GM21723 (cell line): ENCODE data around the gene MYL9.
"Not testable (repeated sequence)": the region's sequence is repeated elsewhere in the genome, so short reads cannot be mapped to it uniquely, and the experiment has no call there.

Source experiments
- ATAC-seq: cut with Tn5 transposase; IDR thresholded peaks from one replicate; pipeline ENCODE4 v1.9.1; 2021; ENCODE audit warnings: mild to moderate bottlenecking, moderate library complexity; ENCODE audit not compliant: unreplicated experiment

The MYL9 gene

DNA sequence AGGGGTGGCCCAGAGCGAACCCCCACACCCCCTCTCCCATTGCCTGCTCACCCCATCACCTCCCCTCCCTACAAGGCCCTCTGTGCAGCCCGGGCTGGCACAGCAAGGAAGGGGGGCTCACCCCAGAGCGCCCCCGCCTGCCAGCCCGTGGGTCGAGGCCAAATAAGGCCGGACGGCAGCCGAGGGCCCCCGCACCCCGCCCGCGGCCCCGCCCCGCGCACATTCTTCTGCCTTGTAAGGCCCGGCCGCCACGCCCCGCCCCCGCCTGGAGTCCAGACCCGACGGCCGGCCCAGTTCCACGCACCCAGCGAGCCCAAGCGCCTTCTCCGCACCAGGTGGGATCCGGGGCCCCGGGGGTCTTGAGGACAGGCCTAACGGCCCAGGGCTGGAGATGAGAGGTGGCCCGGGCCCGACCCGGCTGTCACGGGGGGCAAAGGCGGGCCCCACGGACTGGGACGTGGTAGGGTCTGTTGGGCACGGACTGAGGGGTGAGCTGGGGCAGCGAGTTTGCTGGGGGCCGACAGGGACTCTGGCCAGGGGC is at the start of gene MYL9:
Gene MYL9, plus strand, starts transcription at position 293 of the 541 bp plus-strand sequence. CDS start 3,366 bp downstream, outside the sequence.
- no peak for ATAC-seq

DNA sequence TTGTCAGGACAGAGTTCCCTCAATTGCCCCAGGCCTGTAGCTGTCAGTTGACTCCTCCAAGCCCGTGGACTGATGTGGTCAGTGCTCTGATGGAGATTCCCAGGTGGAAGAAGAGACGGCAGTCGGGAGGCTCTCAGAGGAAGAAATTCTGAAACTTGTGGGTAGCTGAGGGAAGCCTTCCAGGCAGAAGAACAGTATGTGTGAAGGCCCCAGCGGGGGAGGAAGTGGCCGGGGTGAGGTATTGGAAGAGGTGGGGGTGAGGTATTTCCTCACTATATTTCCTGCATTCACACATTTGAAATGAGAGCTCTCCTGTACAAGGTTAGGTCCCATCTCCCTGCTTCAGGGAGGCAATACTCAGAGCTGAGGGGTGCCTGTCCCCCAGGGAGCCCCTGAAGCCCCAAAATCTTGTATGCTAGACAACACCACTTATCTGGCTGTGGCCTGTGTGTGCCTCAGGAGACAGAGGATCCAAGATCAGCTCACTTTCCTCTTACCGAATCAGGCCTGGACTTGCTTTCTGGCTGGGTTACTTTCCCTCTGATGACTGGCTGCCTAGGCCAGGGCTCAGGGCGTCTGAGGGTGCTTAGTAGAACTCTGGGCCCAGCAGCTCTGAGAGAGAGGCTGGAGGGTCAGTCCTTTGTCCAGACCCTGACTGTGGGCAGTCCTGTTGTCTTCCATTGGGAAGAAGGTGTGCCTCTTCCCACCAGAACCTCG is 49.3 kb upstream of the MYL9 start:
- ATAC-seq, result no peak

DNA sequence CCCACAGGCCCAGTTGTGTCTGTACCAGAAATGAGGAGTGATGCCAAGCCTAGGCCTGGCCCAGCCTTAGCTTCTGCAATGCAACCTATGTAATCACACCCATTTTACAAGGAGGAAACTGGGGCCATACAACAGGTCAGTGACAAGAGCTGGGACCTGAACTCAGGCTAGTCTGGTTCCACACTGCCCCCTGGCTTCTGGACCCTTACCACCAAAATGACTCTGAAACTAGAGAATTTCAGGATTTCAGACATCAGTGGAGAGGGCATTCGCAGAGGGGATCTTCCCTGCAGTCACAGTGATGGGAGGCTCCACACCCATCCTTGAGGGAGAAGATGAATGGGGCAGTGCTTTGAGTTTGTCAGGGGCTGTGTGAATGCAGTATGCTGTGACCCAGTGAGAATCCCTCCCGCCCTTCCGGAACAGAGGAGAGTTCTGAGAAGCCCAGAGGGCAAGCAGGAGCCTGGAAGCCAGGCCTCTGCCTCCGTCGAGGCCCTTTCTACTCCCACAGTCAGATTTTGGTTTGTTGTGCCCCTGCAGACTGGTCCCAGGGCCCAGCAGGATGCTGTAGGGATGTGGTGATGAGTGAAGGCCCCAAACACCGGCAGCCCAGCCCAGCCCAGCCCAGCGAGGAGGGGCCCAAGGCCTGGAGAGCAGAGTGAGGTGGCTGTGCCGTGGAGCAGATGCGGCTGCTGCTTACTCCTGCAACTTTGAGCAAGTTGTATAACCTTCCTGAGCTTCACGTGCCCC is 48.1 kb upstream of the MYL9 start:
- ATAC-seq, result no peak

DNA sequence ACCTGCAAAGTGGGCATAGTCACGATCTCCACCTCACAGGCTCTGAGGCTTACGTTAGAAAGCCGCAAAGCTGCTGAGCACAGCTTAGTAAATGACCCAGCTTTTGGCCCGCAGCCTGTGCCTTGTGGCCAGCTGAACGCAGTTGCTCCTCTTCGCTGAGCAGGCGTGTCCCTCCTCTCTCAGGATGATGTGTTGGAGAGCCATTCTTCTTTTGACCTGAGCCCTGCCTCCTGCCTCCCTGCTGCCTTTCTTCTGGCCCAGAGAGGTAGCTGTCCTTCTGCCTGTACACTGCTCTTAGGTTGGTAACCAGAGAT is 47.6 kb upstream of the MYL9 start:
- ATAC-seq, result no peak

DNA sequence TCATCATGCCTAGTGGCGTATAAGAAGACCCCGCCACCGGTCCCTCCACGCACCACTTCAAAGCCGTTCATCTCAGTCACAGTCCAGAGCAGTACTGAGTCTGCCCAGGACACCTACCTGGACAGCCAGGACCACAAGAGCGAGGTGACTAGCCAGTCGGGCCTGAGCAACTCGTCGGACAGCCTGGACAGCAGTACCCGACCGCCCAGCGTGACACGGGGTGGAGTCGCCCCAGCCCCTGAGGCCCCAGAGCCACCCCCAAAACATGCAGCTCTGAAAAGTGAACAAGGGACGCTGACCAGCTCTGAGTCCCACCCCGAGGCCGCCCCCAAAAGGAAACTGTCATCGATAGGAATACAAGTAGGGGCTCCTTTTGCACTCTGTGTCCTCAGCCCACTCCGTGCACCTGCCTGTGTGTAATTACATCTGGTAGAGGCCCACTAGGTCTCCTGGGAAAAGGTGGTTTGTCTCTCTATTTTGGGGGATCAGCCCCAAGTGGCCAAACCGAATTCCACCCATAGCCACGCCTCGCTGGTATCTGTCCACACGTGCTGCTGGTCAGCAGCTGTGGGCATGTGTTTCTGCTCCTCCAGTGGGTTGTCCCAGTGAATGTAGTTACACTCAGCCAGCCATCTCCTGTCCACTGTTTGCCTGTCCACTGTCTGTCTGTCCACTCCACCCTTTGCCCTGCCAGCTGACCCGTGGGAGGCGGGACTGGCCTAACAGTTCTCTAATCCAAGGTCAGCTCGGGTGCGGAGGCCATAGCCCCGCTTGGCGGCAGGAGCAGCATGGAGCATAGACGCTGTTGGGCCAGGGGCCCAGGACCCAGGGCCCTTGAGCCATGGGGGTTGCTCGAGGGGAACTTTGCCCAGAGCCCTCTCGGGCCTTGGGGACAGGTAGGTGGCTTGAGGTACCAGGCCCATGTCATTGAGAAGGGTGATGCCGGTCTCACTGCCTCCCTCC is 44.3 kb upstream of the MYL9 start:
- no peak for ATAC-seq

DNA sequence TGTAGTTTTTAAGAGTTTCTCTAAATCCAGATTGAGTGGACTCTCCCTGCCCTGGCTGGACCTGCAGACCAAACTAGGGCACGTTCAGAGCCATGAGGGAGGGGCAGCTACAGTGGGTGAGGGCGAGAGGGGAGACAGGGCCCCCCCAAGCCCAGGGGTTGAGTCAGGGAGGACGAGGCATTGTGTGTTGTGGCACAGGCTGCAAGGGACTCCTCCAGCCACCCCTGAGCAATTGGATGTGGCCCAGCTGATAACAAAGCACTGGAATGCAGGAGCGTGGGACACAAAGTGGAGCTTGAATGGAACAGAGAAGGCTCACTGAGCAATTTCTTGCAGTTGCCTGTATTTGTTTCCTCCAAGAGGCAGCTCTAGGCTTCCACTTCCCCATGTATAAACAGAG is 43.5 kb upstream of the MYL9 start:
- no peak for ATAC-seq

DNA sequence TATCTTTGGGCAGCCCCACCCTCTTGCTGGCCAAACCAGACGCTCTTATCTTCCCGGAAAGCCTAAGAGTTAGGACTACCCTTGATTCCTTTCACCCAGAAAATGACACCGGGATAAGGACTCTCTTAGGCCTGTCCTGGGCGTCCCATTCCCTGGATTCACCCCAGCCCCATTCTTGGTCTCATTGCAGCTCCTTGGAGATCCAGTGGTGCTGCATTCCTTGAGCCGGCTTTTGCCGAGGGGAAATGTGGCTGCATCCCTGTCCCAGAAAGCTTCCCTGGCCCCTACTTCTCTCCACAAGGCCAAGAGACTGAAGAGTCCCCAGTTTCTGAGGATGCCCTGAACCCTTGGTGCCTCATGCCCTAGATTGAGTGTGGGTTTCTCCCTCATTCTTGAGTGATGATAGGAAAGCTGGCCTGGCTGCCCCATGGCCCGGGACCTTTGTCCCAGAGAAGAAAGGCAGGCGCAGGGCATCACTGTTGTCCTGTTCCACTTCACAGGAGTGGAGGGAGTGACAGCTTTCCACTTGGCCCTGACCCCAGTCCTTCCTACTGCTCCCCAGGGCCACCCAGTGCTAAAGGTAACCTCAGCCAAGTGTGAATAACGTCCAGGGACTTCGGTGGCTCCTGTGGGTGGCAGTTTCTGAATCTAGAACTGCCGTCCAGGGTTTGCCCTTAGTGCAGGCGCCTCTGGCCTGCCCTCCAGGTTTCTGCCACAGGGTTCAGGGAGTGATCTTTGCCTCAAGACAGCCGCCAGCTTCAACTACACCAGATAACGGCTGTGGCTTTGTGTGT is 42.7 kb upstream of the MYL9 start:
- ATAC-seq, result no peak

DNA sequence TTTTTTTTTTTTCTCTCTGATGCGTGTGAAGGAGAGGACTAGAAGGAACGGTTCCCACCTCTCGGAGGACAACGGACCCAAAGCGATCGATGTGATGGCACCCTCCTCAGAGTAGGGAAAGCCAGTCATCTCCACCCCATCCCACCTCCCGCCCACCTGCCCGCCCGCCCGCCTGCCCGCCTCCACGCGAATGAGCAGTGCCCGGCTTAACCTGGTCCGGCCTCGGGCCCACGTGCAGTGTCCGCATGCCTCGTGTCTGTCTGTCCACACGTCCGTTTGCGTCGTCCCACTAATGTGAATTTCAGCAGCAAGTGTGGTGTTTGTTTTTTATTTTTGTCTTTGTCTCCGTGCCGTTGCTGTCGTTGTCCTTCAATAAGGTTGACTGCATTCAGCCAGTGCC is 42.1 kb upstream of the MYL9 start:
- no peak for ATAC-seq

DNA sequence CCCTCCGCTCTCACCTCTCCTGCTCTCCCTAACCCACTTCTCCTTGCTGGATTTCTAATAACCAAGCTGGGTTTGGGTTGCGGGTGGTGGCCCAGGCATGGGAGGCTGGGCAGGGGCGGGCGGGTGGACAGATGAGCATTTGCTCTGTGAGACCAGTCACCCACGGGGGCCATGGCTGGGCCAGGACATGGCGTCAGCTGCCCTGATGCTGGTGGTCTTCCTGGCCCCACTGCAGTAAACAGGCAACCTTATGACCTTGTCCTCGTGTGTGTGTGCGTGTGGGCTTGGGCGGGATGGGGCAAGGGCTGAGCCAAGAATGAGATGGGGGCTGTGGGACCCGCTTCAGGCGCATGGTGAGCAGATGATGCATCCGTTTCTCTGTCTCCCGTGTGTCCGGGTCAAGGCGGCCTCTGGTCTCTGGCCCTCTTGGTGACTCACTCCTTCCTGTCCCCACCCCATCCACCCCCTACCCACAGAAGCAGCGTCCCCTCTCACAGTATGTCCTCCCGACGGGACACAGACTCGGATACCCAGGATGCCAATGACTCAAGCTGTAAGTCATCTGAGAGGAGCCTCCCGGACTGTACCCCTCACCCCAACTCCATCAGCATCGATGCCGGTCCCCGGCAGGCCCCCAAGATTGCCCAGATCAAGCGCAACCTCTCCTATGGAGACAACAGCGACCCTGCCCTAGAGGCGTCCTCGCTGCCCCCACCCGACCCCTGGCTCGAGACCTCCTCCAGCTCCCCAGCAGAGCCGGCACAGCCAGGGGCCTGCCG is 41.4 kb upstream of the MYL9 start:
- no peak for ATAC-seq

DNA sequence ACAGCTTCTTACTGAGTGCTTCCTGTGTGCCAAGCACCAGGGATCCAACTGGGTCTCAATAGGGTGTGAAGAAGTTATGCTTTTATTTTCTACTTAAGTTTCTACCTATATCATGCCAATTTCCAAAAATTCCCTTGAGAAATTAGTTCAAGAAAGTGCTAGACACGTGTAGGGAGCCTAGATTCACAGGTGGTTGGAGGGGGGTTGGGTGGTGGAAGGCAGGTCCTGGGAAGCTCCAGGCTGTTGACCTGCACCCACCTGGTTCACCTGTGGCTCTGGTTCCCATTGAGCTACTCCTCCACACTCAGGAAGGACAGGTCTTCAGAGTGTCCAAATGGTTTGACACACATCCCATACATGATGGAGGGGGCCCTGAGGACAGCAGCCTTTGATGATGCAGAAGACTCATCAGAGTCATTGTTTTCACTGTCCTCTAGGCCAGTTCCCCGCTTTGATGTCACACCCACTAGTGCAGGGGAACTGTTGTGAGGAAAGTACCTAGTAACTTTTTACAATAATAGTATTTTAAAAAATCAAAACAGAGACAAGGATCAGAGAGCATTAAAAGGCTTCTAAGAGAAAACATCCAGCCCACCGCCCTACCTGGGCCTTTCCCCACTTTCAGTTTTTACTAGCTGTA is 39.8 kb upstream of the MYL9 start:
- no peak for ATAC-seq

DNA sequence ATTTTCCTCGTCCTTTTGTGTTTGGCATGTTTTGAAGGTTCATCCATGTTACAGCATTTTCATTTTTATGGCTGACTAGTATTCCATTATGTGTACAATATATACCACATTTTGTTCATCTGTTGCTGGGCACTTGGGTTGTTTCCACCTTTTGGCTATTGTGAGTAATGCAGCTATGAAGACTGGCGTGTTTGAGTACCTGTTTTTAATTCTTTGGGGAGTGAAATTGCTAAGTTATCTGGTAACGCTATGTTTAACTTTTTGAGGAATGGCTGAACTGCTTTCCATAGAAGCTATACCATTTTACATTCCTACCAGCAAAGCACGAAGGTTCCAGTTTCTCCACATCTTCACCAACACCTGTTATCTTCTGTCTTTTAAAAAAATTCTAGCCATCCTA is 37.0 kb upstream of the MYL9 start:
- no peak for ATAC-seq

DNA sequence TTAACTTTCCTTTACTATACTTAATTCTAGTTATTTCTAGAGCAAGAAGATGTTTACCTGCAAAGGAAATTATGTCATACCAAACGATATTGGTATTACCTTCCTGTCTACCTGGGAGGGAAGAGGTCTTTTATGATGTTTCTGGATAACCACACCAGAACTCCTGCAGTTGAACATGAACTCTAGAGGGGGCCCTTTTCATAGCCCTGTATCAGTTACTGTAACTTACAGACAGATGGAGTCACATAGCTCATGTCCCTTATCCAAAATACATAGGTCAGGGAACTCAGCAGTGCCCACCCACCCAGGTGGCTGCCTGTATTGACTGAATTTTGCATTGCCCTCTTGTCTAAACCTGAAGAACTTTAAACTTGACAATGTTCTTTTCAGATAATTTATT is 35.1 kb upstream of the MYL9 start:
- ATAC-seq, result no peak

DNA sequence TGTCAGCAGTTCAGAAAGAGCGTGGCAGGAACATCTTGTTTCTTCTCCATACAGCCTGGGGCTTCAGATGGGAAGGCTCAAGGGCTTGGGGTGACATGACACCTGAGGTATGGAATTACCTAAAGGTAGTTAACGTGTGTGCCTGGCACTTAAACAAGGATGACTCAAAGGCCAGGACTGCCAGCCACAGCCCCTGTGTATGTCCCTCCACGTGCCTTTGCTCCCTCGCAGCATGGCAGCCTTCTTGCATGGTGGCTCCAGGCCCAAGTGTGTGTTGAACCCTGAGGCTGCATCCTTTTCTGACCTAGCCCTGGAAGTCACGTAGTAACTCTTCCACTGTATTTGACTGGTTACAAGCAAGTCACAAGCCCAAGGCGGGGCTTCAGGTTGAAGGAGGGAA is 33.6 kb upstream of the MYL9 start:
- ATAC-seq, result no peak

DNA sequence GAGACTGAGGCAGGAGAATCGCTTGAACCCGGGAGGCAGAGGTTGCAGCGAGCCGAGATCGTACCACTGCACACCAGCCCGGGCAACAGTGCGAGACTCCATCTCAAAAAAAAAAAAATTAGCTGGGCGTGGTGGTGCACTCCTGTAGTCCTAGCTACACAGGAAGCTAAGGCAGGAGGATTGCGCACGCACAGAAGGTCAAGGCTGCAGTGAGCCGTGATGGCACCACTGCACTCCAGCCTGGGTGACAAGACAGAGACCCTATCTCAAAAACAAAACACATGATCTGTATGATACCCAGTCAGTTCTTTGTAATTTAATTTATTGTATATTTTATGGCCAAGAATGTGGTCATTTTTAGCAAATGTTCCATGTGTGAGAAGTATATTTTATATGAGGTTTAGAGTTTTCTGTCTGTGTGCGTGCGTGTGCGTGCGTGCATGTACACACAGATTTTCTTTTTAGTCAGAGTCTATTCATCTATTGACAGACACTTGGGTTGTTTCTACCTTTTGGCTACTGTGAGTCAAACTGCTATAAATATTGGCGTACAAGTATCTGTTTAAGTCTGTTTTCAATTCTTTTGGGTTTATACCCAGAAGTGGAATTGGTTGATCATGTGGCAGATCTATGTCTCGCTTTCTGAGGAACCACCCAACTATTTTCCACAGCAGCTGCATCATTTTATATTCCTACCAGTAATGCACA is 22.2 kb upstream of the MYL9 start:
- no peak for ATAC-seq

DNA sequence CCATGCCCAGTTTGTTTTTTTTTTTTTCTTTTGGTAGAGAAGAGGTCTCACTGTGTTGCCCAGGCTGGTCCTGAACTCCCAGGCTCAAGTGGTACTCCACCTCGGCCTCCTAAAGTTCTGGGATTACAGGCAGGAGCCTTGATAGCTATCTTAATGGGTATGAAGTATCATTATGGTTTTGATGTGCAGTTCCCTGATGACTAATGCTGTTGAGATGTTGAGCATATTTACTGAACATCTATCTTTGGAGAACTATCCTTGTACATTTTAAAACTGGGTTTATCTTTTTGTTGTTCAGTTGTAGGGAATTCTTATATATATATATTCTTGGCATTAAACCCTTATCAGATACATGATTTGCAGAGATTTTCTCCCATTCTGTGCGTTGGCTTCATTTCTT is 21.4 kb upstream of the MYL9 start:
- ATAC-seq, result no peak

DNA sequence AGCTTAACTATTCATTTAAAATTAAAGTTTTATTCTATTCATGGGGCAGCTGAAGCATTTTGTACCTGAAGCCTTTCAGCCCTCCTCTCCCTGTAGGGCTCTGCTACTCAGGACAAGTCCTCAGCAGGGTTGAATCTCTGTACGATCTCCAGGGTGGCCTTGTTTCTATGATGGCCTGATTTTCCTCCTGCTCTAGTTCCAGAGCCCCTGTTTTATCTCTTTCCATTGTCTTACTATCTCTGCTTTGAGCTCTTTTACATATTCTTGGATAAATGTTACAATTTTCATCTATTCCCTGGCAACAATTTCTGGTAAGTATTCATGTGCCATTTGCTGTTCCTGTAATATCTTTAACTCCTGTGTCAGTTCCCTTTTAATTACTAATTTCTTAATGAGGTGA is 19.8 kb upstream of the MYL9 start:
- ATAC-seq, result no peak

DNA sequence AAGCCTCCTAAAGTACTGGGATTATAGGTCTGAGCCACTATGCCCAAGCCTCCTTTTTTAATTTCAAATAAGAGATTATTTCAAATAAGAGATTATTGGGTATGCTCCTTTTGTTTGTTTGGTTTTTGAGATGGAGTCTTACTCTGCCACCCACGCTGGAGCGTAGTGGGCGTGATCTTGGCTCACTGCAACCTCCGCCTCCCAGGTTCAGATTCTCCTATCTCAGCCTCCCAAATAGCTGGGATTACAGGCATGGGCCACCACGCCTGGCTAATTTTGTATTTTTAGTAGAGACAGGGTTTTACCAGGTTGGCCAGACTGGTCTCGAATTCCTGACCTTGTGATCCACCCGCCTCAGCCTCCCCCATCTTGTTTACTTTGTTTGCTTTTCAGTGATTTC is 18.9 kb upstream of the MYL9 start:
- not testable (repeated sequence) for ATAC-seq

DNA sequence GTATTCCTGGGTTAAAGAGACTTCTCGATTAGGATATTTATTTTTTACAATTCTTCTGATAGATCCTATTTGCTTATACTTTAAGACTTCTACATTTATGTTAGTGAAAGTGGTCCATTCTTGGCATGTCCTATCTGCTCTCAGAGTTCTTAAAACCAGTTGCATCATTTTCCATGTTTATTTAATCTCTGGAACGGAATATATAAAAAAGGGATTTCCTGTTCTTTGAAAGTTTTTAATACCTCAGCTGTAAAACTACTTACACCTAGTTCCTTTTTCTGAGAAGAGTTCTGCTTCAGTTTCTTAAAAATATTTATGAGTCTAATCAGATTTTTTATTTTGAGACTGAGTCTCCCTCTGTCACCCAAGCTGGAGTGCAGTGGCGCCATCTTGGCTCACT is 18.0 kb upstream of the MYL9 start:
- no peak for ATAC-seq
